ENCODE results near the gene GPR153. TPM values are rescaled to one million over a fixed set of nuclear protein-coding genes. Genes with fewer than 3 reads are reported as not detected.

Gene GPR153
- total and polyA plus RNA-seq, 2 of the 8 experiments (the other 6 are each of a cell fraction or from before 2014, with no cell fraction given): 5.7 to 8.1 TPM

DNA sequence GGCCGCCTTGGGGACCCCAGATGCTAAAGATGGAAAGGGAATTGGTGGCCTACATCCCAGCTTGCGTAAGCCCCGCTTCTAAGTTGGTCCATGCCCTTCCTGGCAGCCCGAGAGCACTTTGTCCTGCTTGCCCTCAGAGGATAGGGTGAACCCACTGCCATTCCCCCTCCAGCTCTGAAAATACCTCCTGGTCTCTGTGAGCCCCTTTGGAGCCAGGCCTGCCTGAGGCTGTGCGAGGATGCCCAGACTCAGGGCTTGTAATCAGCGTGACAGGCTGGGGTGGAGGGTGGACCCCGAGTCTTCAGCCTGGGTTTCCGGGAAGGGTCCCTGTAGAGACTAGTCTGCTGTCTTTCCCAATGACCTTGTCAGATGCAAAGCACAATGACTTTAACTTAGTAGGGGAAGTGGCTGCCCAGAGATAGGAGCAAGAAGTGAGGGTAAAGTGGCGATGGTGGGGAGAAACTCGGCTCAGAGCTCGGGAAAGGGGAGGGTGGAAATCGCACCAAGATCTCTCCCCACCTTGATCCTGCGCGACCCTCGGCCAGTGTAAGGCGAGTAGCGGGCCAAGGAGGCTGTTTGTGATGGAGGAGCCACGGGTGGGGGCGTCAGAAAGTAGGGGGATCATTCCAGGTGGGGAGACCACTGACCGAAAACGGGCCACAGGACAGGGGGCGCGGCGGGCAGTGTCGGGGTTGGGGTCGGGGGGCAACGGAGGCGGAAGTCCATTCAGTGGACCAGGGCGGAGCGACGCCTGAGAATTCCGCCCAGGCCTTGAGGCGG is 19.6 kb downstream of the GPR153 start:
- peak overlapping the region; percentile 36 for H2BK20ac ChIP-seq (ENCODE audit: low read length)
- H4K20me1 ChIP-seq (replicated peaks in 1 of 2; ENCODE audit: control insufficient read depth in 1 of 2, insufficient read depth in 2 of 2, low read length in 2 of 2): peaks cover under 1 to 3% of the 10 kb centered on the region in 2 experiments
- H3K27ac ChIP-seq (ENCODE audit: low read depth, low read length): peak overlapping the region; percentile 46; the same call in 1 of the 2 replicates
- H3K79me1 ChIP-seq (ENCODE audit: low read depth, low read length): no peaks in the 10 kb centered on the region
- peaks cover 2 to 9% (median 7%) of the 10 kb centered on the region in 4 experiments; a peak in 5 of 7 replicates for H3K27me3 ChIP-seq (replicated peaks in 1 of 4; ENCODE audit: control insufficient read depth in 3 of 4, extremely low read depth in 1 of 4, insufficient read depth in 3 of 4, low read length in 3 of 4)
- FAIRE-seq (no peak), DNase-seq (ENCODE audit: low read depth in 1 of 2, low spot score in 2 of 2) (peak in 1 of 2 experiments; percentile 66)
- CTCF ChIA-PET (ENCODE audit: partially characterized antibody): interaction anchor here (0.6 to 19.1 kb wide), 13 partner anchors 10 to 198 kb away, joined by 3 to 353 read pairs (median 4); partner anchors contain the start of genes RNF207 and RPL22
- 20% methylated on average over 19 of the region's 33 CpGs; no CpG with 5 or more reads in 1 of the 2 experiments for WGBS, 2 experiments (ENCODE audit: extremely low coverage in 1 of 2, insufficient coverage in 1 of 2, insufficient read length in 1 of 2, insufficient replicate concordance in 2 of 2, low coverage in 1 of 2, low lambda C conversion rate in 2 of 2, missing lambda C conversion rate in 1 of 2)
- peak overlapping the region; percentile 69 for H4K5ac ChIP-seq (ENCODE audit: insufficient read length, low read depth, low read length)
- H2BK15ac ChIP-seq (ENCODE audit: low read length): no peak overlapping the region; the same call in 1 of the 2 replicates
- no peak overlapping the region for H2AFZ ChIP-seq (ENCODE audit: low read length)
- peak overlapping the region; percentile 62 for H3K14ac ChIP-seq (ENCODE audit: insufficient read length)
- peak overlapping the region; percentile 27 for H3K56ac ChIP-seq (replicated peaks; ENCODE audit: insufficient read length, low read depth, low read length)
- peak overlapping the region; percentile 83 for H4K91ac ChIP-seq (replicated peaks; ENCODE audit: insufficient read length, low read length)
- H3K36me3 ChIP-seq (ENCODE audit: control insufficient read depth in 2 of 4, insufficient read depth in 4 of 4, low read length in 3 of 4): no peaks in the 10 kb centered on the region
- peaks cover 14% of the 10 kb centered on the region; the same call in 1 of the 2 replicates for H3K23me2 ChIP-seq (ENCODE audit: low read depth, low read length)
- no peaks in the 10 kb centered on the region for H3K9me3 ChIP-seq (ENCODE audit: insufficient read depth in 2 of 2, low read depth in 1 of 2, low read length in 1 of 2)
- H3K23ac ChIP-seq (ENCODE audit: insufficient read length): no peak overlapping the region
- H3K4ac ChIP-seq (replicated peaks; ENCODE audit: insufficient read length, low read depth, low read length): peak overlapping the region; percentile 86
- H3K79me2 ChIP-seq (ENCODE audit: control insufficient read depth in 1 of 2, insufficient read depth in 2 of 2, low read length in 2 of 2): no peaks in the 10 kb centered on the region; a peak in 1 of 4 replicates
- peak overlapping the region; percentile 95 for H2BK12ac ChIP-seq (ENCODE audit: low read depth, low read length)
- peak overlapping the region; percentile 87 for H2BK120ac ChIP-seq (replicated peaks; ENCODE audit: low read depth, low read length)
- H3K4me2 ChIP-seq (ENCODE audit: insufficient read depth in 1 of 2, low read depth in 2 of 2, low read length in 2 of 2): peak overlapping the region; percentile 87 to 89
- peaks cover 18 to 50% (median 36%) of the 10 kb centered on the region in 4 experiments for H3K4me1 ChIP-seq (replicated peaks in 1 of 4; ENCODE audit: control insufficient read depth in 3 of 4, insufficient read depth in 4 of 4, low read length in 3 of 4)
- POLR2A ChIA-PET (ENCODE audit: partially characterized antibody): interaction anchor here (0.5 to 6.9 kb wide), 16 partner anchors 7 to 197 kb away, joined by 3 to 64 read pairs (median 4); partner anchors contain the start of genes RNF207 and RPL22
- peak overlapping the region in 3 of 4 experiments; percentile 9 to 91 (median 17); a peak in 5 of 8 replicates for H3K4me3 ChIP-seq (ENCODE audit: extremely low read depth in 1 of 4, insufficient read depth in 2 of 4, low read depth in 3 of 4, low read length in 4 of 4)
- peak overlapping the region; percentile 99 for H3K18ac ChIP-seq (ENCODE audit: extremely low read depth, low read length)
- H3K9ac ChIP-seq (replicated peaks in 1 of 4; ENCODE audit: extremely low read depth in 1 of 4, low read depth in 3 of 4, low read length in 3 of 4): peak overlapping the region in 3 of 4 experiments; percentile 18 to 50 (median 45); a peak in 5 of 7 replicates
- peak overlapping the region; percentile 95 for H4K8ac ChIP-seq (ENCODE audit: extremely low read depth, insufficient read depth, low read length)
- peak overlapping the region; percentile 84; the same call in 1 of the 2 replicates for H2BK5ac ChIP-seq (ENCODE audit: low read depth, low read length)
- H2AK5ac ChIP-seq (ENCODE audit: low read depth, low read length): peak overlapping the region; percentile 65; the same call in 1 of the 2 replicates
- no peak for TF ChIP-seq SP2 (IDR thresholded peaks at IDR 0.05; ENCODE audit: low read length)
- no peak for TF ChIP-seq HDAC2 (IDR thresholded peaks at IDR 0.05; ENCODE audit: borderline replicate concordance in 1 of 2, low read depth in 2 of 2, low read length in 2 of 2)
- no peak; the same call in 1 of the 2 replicates for TF ChIP-seq BACH1 (IDR thresholded peaks at IDR 0.05; ENCODE audit: low read length)
- no peak for TF ChIP-seq JUN (IDR thresholded peaks at IDR 0.05; ENCODE audit: low read depth, low read length)
- TF ChIP-seq KDM4A (IDR thresholded peaks at IDR 0.05; ENCODE audit: low read depth, low read length, severe bottlenecking): no peak
- TF ChIP-seq, protein P1, sequence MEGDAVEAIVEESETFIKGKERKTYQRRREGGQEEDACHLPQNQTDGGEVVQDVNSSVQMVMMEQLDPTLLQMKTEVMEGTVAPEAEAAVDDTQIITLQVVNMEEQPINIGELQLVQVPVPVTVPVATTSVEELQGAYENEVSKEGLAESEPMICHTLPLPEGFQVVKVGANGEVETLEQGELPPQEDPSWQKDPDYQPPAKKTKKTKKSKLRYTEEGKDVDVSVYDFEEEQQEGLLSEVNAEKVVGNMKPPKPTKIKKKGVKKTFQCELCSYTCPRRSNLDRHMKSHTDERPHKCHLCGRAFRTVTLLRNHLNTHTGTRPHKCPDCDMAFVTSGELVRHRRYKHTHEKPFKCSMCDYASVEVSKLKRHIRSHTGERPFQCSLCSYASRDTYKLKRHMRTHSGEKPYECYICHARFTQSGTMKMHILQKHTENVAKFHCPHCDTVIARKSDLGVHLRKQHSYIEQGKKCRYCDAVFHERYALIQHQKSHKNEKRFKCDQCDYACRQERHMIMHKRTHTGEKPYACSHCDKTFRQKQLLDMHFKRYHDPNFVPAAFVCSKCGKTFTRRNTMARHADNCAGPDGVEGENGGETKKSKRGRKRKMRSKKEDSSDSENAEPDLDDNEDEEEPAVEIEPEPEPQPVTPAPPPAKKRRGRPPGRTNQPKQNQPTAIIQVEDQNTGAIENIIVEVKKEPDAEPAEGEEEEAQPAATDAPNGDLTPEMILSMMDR (IDR thresholded peaks at IDR 0.05; ENCODE audit: control extremely low read depth in 1 of 3, insufficient read depth in 1 of 3, low read depth in 1 of 3, low read length in 3 of 3): no peak
- no peak for TF ChIP-seq CEBPB (IDR thresholded peaks at IDR 0.05; ENCODE audit: low read depth, low read length)

Data from H1 (cell line).